ENCODE data around the gene OR2A2.

Gene OR2A2

DNA sequence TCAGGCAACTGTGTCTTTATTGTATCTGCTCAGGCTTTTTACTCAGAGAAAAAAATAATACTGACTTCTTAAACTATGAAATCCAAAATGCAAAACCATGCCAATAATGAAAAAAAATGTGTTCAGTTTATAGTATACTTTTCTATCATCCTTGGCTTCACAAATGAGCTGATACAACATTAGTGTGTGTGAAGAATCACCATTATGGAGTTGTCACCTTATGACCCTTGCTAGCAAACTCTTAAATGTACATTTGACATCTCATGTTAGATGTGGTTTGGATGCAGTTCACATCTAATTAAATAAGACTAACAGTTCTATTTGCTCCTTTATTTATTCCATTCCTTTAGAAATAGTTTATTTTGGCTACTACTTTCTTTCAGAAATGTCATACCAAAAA is 4.2 kb upstream of the OR2A2 start:
- TF ChIP-seq, protein P1, sequence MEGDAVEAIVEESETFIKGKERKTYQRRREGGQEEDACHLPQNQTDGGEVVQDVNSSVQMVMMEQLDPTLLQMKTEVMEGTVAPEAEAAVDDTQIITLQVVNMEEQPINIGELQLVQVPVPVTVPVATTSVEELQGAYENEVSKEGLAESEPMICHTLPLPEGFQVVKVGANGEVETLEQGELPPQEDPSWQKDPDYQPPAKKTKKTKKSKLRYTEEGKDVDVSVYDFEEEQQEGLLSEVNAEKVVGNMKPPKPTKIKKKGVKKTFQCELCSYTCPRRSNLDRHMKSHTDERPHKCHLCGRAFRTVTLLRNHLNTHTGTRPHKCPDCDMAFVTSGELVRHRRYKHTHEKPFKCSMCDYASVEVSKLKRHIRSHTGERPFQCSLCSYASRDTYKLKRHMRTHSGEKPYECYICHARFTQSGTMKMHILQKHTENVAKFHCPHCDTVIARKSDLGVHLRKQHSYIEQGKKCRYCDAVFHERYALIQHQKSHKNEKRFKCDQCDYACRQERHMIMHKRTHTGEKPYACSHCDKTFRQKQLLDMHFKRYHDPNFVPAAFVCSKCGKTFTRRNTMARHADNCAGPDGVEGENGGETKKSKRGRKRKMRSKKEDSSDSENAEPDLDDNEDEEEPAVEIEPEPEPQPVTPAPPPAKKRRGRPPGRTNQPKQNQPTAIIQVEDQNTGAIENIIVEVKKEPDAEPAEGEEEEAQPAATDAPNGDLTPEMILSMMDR (IDR thresholded peaks at IDR 0.05; ENCODE audit: low read depth, low read length, poor library complexity, severe bottlenecking): no peak
- no peak for TF ChIP-seq EZH2phosphoT487 (IDR thresholded peaks at IDR 0.05; ENCODE audit: borderline replicate concordance, low read length)
- no peaks in the 10 kb centered on the region for H4K20me1 ChIP-seq (ENCODE audit: control insufficient read depth, insufficient read depth, low read depth, low read length)
- H3K36me3 ChIP-seq (ENCODE audit: control insufficient read depth, low read length): no peaks in the 10 kb centered on the region
- no peaks in the 10 kb centered on the region for H3K4me1 ChIP-seq (ENCODE audit: control insufficient read depth, low read length)
- H3K4me2 ChIP-seq (ENCODE audit: low read length): no peak overlapping the region
- H3K4me3 ChIP-seq (ENCODE audit: low read length): no peak overlapping the region
- no peaks in the 10 kb centered on the region for H3F3A ChIP-seq (ENCODE audit: control insufficient read depth, insufficient read depth)
- no peaks in the 10 kb centered on the region for H3K9me3 ChIP-seq (ENCODE audit: control insufficient read depth, insufficient read depth, low read length)
- no peaks in the 10 kb centered on the region; the same call in 1 of the 2 replicates for H3K9me2 ChIP-seq (replicated peaks; ENCODE audit: control insufficient read depth, low read length)
- no peaks in the 10 kb centered on the region for H3K27me3 ChIP-seq (ENCODE audit: control insufficient read depth, low read length)
- H3K27ac ChIP-seq (ENCODE audit: low read depth, low read length): no peak overlapping the region
- H3K79me2 ChIP-seq (ENCODE audit: control insufficient read depth, low read length): no peaks in the 10 kb centered on the region

DNA sequence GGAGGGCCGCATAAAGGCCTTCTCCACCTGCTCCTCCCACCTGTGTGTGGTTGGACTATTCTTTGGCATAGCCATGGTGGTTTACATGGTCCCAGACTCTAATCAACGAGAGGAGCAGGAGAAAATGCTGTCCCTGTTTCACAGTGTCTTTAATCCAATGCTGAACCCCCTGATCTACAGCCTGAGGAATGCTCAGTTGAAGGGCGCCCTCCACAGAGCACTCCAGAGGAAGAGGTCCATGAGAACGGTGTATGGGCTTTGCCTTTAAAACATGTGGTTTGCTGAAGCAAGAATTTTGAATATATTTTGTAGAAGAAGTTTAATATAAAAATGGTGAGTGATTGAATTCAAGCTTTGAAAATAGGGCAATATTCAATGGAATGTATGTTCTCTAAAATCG is 889 bp downstream of the OR2A2 start:
- Histone ChIP-seq H3K79me2 (ENCODE audit: control insufficient read depth, low read length) (no peaks in the 10 kb centered on the region), H3K9me2 (replicated peaks; ENCODE audit: control insufficient read depth, low read length) (no peaks in the 10 kb centered on the region), H3F3A (ENCODE audit: control insufficient read depth, insufficient read depth) (no peaks in the 10 kb centered on the region), H4K20me1 (ENCODE audit: control insufficient read depth, insufficient read depth, low read depth, low read length) (no peaks in the 10 kb centered on the region), H3K4me1 (ENCODE audit: control insufficient read depth, low read length) (no peaks in the 10 kb centered on the region), H3K27me3 (ENCODE audit: control insufficient read depth, low read length) (no peaks in the 10 kb centered on the region), H3K4me2 (ENCODE audit: low read length) (no peak overlapping the region), H3K36me3 (ENCODE audit: control insufficient read depth, low read length) (no peaks in the 10 kb centered on the region), H3K4me3 (ENCODE audit: low read length) (no peak overlapping the region), H3K9me3 (ENCODE audit: control insufficient read depth, insufficient read depth, low read length) (no peaks in the 10 kb centered on the region), H3K27ac (ENCODE audit: low read depth, low read length) (no peak overlapping the region)
- TF ChIP-seq EZH2phosphoT487 (IDR thresholded peaks at IDR 0.05; ENCODE audit: borderline replicate concordance, low read length): no peak
- TF ChIP-seq, protein P1 (IDR thresholded peaks at IDR 0.05; ENCODE audit: low read depth, low read length, poor library complexity, severe bottlenecking): no peak

DNA sequence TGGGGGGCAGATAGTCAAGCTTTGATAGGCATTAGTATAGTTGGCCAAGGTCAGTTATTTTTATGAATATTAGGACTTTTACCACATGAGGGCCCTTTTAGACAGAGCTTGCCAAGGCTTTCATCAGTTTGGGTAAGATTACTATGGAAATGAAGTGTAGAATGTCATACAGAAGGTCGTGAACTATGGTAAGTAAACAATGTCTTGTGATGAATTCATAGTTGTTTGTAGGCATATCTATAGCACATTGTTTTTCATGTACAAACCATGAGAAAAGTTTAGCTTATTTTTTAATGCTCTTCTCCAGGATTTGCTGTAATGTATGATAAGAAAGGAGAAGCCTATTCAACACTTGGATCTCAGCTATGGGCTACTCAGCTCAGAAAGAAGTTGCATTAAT is 4.3 kb downstream of the OR2A2 start:
- Histone ChIP-seq H3K9me3 (ENCODE audit: control insufficient read depth, insufficient read depth, low read length) (no peaks in the 10 kb centered on the region), H3K9me2 (replicated peaks; ENCODE audit: control insufficient read depth, low read length) (no peaks in the 10 kb centered on the region), H3K4me3 (ENCODE audit: low read length) (no peak overlapping the region), H3K79me2 (ENCODE audit: control insufficient read depth, low read length) (no peaks in the 10 kb centered on the region), H4K20me1 (ENCODE audit: control insufficient read depth, insufficient read depth, low read depth, low read length) (no peaks in the 10 kb centered on the region), H3K4me2 (ENCODE audit: low read length) (no peak overlapping the region), H3K36me3 (ENCODE audit: control insufficient read depth, low read length) (no peaks in the 10 kb centered on the region), H3F3A (ENCODE audit: control insufficient read depth, insufficient read depth) (no peaks in the 10 kb centered on the region), H3K4me1 (ENCODE audit: control insufficient read depth, low read length) (no peaks in the 10 kb centered on the region), H3K27ac (ENCODE audit: low read depth, low read length) (no peak overlapping the region), H3K27me3 (ENCODE audit: control insufficient read depth, low read length) (no peaks in the 10 kb centered on the region)
- no peak for TF ChIP-seq EZH2phosphoT487 (IDR thresholded peaks at IDR 0.05; ENCODE audit: borderline replicate concordance, low read length)
- TF ChIP-seq, protein P1 (IDR thresholded peaks at IDR 0.05; ENCODE audit: low read depth, low read length, poor library complexity, severe bottlenecking): no peak

DNA sequence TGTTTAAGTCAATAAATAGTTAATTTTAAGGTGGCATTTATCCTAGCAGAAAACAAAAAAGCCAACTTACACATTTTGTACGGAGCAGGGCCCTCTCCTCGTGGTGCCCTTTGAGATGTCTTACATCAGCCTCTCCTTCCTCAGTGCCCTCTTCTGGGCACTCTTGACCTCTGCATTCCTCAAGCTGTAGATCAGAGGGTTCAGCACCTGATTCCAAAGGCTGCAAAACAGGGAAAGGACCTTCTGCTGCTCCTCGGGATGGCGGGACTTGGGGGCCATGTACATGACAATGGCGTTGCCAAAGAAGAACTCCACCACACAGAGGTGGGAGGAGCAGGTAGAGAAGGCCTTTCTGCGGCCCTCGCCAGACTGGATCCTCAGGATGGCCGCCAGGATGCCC is 9.0 kb downstream of the OR2A2 start:
- Histone ChIP-seq H3K27ac (ENCODE audit: low read depth, low read length) (no peak overlapping the region), H3K79me2 (ENCODE audit: control insufficient read depth, low read length) (no peaks in the 10 kb centered on the region), H3K9me2 (replicated peaks; ENCODE audit: control insufficient read depth, low read length) (no peaks in the 10 kb centered on the region), H3K4me3 (ENCODE audit: low read length) (no peak overlapping the region), H3K4me1 (ENCODE audit: control insufficient read depth, low read length) (no peaks in the 10 kb centered on the region), H3F3A (ENCODE audit: control insufficient read depth, insufficient read depth) (no peaks in the 10 kb centered on the region), H3K27me3 (ENCODE audit: control insufficient read depth, low read length) (no peaks in the 10 kb centered on the region), H3K4me2 (ENCODE audit: low read length) (no peak overlapping the region), H4K20me1 (ENCODE audit: control insufficient read depth, insufficient read depth, low read depth, low read length) (no peaks in the 10 kb centered on the region), H3K9me3 (ENCODE audit: control insufficient read depth, insufficient read depth, low read length) (no peaks in the 10 kb centered on the region), H3K36me3 (ENCODE audit: control insufficient read depth, low read length) (no peaks in the 10 kb centered on the region)
- TF ChIP-seq, protein P1 (IDR thresholded peaks at IDR 0.05; ENCODE audit: low read depth, low read length, poor library complexity, severe bottlenecking): no peak
- TF ChIP-seq EZH2phosphoT487 (IDR thresholded peaks at IDR 0.05; ENCODE audit: borderline replicate concordance, low read length): no peak

All from DOHH2 (cell line).